ENCODE measurements around the gene NARF. TPM values are rescaled to one million over a fixed set of nuclear protein-coding genes. Genes with fewer than 3 reads are reported as not detected.

NARF gene
- total and polyA plus RNA-seq, 2 experiments from 2014 or later: 66.1 to 67.1 TPM

- Mint-ChIP-seq H3K27ac (no peak overlapping the region), H3K9me3 (peaks cover under 1% of the 10 kb centered on the region; the same call in 1 of the 3 replicates), H3K27me3 (ENCODE audit: insufficient read depth, low read depth, poor library complexity) (peaks cover 4% of the 10 kb centered on the region), H3K4me1 (peaks cover 13% of the 10 kb centered on the region), H3K4me3 (no peak overlapping the region; the same call in 2 of the 3 replicates), H3K36me3 (ENCODE audit: low read depth) (peaks cover 12% of the 10 kb centered on the region)
- Histone ChIP-seq H4K20me1 (replicated peaks; ENCODE audit: insufficient read depth) (peaks cover 8% of the 10 kb centered on the region), H3F3A (replicated peaks; ENCODE audit: low read depth) (no peaks in the 10 kb centered on the region; the same call in none of the 2 replicates), H2AFZ (no peak overlapping the region), H3K4me1 (ENCODE audit: insufficient read depth) (peaks cover 19% of the 10 kb centered on the region), H3K79me2 (replicated peaks; ENCODE audit: insufficient read depth) (no peaks in the 10 kb centered on the region), H3K4me3 (no peak overlapping the region), H3K4me2 (no peak overlapping the region), H3K27me3 (ENCODE audit: insufficient read depth) (no peaks in the 10 kb centered on the region), H3K27ac (ENCODE audit: low read depth) (no peak overlapping the region), H3K36me3 (ENCODE audit: insufficient read depth) (no peaks in the 10 kb centered on the region), H3K9me2 (ENCODE audit: insufficient read depth) (no peaks in the 10 kb centered on the region)
- no peak for TF ChIP-seq CREB1 (CRISPR knock-in tag; IDR thresholded peaks at IDR 0.05; ENCODE audit: low read depth)
- no peak for TF ChIP-seq STAT1 (IDR thresholded peaks at IDR 0.05; ENCODE audit: unreplicated experiment)
- no peak for TF ChIP-seq ZNF462 (CRISPR knock-in tag; IDR thresholded peaks at IDR 0.05)
- no peak for TF ChIP-seq EZH2phosphoT487 (IDR thresholded peaks at IDR 0.05; ENCODE audit: unreplicated experiment)
- TF ChIP-seq EZH2 (IDR thresholded peaks at IDR 0.05; ENCODE audit: low read depth, unreplicated experiment): no peak
- TF ChIP-seq ZNF114 (CRISPR knock-in tag; IDR thresholded peaks at IDR 0.05): no peak
- TF ChIP-seq NANOG (IDR thresholded peaks at IDR 0.05; ENCODE audit: borderline replicate concordance): no peak
- no peak for TF ChIP-seq JUNB (IDR thresholded peaks at IDR 0.05; ENCODE audit: unreplicated experiment)
- no peak for TF ChIP-seq ETS1 (IDR thresholded peaks at IDR 0.05)
- TF ChIP-seq POLR2AphosphoS5 (IDR thresholded peaks at IDR 0.05; ENCODE audit: low read depth): no peak
- no peak for TF ChIP-seq REST (IDR thresholded peaks at IDR 0.05; ENCODE audit: unreplicated experiment)
- TF ChIP-seq ZNF331 (CRISPR knock-in tag; IDR thresholded peaks at IDR 0.05; ENCODE audit: low read depth): no peak
- no peak for TF ChIP-seq CTCF (conservative IDR thresholded peaks at IDR 0.05; ENCODE audit: low read depth in 2 of 2)
- ATAC-seq: no peak
- DNase-seq (ENCODE audit: low spot score): no peak
These were observed 42.8 kb upstream of the NARF start for GRCh38 chr17:82415786-82416185.
